ENCODE data around the gene STAG1. TPM values are rescaled to one million over a fixed set of nuclear protein-coding genes. Genes with fewer than 3 reads are reported as not detected.
"Not testable (repeated sequence)": the region's sequence is repeated elsewhere in the genome, so short reads cannot be mapped to it uniquely, and the experiment has no call there.

The STAG1 gene
- total RNA-seq, 1 experiment from 2014 or later = 43.7 TPM

GRCh38 chr3:136714020-136714419, 38.2 kb downstream of the STAG1 start:
- CTCF ChIA-PET = no interaction called here

GRCh38 chr3:136712941-136713340, 39.2 kb downstream of the STAG1 start:
- ChIA-PET CTCF (no interaction called here), POLR2A (no interaction called here)
- H3K9me3 ChIP-seq (ENCODE audit: control insufficient read depth, insufficient read depth, low read depth, low read length) = no peaks in the 10 kb centered on the region
- H3K27me3 ChIP-seq (ENCODE audit: control insufficient read depth, insufficient read depth, low read length) = no peaks in the 10 kb centered on the region
- BruUV-seq (replicated peaks) = no TSS peak
- TF ChIP-seq TCF7L2 (IDR thresholded peaks at IDR 0.05; ENCODE audit: low read depth, low read length) (no peak), SIN3A (IDR thresholded peaks at IDR 0.05; ENCODE audit: borderline replicate concordance, insufficient read depth, low read depth, low read length) (no peak), REST (IDR thresholded peaks at IDR 0.05; ENCODE audit: insufficient read depth in 1 of 2, low read depth in 2 of 2, low read length in 1 of 2) (no peak), POLR2AphosphoS5 (IDR thresholded peaks at IDR 0.05; ENCODE audit: low read depth, low read length) (no peak)
- TF ChIP-seq, protein P1, sequence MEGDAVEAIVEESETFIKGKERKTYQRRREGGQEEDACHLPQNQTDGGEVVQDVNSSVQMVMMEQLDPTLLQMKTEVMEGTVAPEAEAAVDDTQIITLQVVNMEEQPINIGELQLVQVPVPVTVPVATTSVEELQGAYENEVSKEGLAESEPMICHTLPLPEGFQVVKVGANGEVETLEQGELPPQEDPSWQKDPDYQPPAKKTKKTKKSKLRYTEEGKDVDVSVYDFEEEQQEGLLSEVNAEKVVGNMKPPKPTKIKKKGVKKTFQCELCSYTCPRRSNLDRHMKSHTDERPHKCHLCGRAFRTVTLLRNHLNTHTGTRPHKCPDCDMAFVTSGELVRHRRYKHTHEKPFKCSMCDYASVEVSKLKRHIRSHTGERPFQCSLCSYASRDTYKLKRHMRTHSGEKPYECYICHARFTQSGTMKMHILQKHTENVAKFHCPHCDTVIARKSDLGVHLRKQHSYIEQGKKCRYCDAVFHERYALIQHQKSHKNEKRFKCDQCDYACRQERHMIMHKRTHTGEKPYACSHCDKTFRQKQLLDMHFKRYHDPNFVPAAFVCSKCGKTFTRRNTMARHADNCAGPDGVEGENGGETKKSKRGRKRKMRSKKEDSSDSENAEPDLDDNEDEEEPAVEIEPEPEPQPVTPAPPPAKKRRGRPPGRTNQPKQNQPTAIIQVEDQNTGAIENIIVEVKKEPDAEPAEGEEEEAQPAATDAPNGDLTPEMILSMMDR (IDR thresholded peaks at IDR 0.05) = no peak
- no peaks in the 10 kb centered on the region for H3K36me3 ChIP-seq (ENCODE audit: control insufficient read depth, insufficient read depth, low read length)
- H3K4me1 ChIP-seq (ENCODE audit: control insufficient read depth, insufficient read depth, low read length) = peaks cover 4% of the 10 kb centered on the region; the same call in 1 of the 2 replicates
- H3K4me3 ChIP-seq (ENCODE audit: low read depth in 2 of 2, low read length in 2 of 2) = no peak overlapping the region
- no peak overlapping the region for H3K27ac ChIP-seq (ENCODE audit: low read length)
- in situ Hi-C loops (cut with HindIII; ENCODE audit: low pct_unique_long_range_greater_than_20kb, low sequenced_read_pairs) (no loop called here), intact Hi-C loops (cut with micrococcal nuclease; ENCODE audit: unreplicated experiment) (no loop called here)
- no peak for ATAC-seq
- no peak for DNase-seq (ENCODE audit: low read depth, low spot score)

More at GRCh38 chr3:136714020-136714419, 38.2 kb downstream of the STAG1 start:
- no peak for ATAC-seq
- Histone ChIP-seq H3K4me1 (ENCODE audit: control insufficient read depth, insufficient read depth, low read length) (peaks cover 4% of the 10 kb centered on the region; the same call in 1 of the 2 replicates), H3K9me3 (ENCODE audit: control insufficient read depth, insufficient read depth, low read depth, low read length) (no peaks in the 10 kb centered on the region), H3K4me3 (ENCODE audit: low read depth in 2 of 2, low read length in 2 of 2) (no peak overlapping the region), H3K27ac (ENCODE audit: low read length) (no peak overlapping the region), H3K27me3 (ENCODE audit: control insufficient read depth, insufficient read depth, low read length) (no peaks in the 10 kb centered on the region), H3K36me3 (ENCODE audit: control insufficient read depth, insufficient read depth, low read length) (no peaks in the 10 kb centered on the region)
- intact Hi-C loops (cut with micrococcal nuclease; ENCODE audit: unreplicated experiment) (no loop called here), in situ Hi-C loops (cut with HindIII; ENCODE audit: low pct_unique_long_range_greater_than_20kb, low sequenced_read_pairs) (no loop called here)
- TF ChIP-seq, protein P1 (IDR thresholded peaks at IDR 0.05) = no peak
- TF ChIP-seq SIN3A (IDR thresholded peaks at IDR 0.05; ENCODE audit: borderline replicate concordance, insufficient read depth, low read depth, low read length) (no peak), TCF7L2 (IDR thresholded peaks at IDR 0.05; ENCODE audit: low read depth, low read length) (no peak), REST (IDR thresholded peaks at IDR 0.05; ENCODE audit: insufficient read depth in 1 of 2, low read depth in 2 of 2, low read length in 1 of 2) (no peak), POLR2AphosphoS5 (IDR thresholded peaks at IDR 0.05; ENCODE audit: low read depth, low read length) (no peak)
- no TSS peak for BruUV-seq (replicated peaks)
- no peak for DNase-seq (ENCODE audit: low read depth, low spot score)
- POLR2A ChIA-PET = interaction anchor here (0.6 kb wide), 1 partner anchor 357 kb away, joined by 4 read pairs; no protein-coding TSS in a partner anchor

DNA sequence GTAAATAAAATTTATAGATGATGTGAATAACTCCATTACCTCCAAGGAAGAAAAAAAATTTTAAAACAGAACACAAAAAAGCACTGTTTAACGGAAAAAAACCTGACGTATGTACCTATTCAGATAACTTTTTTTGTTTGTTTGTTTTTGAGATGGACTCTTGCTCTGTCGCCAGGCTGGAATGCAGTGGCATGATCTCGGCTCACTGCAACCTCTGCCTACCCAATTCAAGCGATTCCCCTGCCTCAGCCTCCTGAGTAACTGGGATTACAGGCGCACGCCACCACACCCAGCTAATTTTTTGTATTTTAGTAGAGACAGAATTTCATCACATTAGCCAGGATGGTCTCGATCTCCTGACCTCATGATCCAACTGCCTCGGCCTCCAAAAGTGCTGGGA, 40.3 kb downstream of the STAG1 start:
- H3K4me3 ChIP-seq (ENCODE audit: low read depth in 2 of 2, low read length in 2 of 2); H3K4me1 ChIP-seq (ENCODE audit: control insufficient read depth, insufficient read depth, low read length); intact Hi-C loops (cut with micrococcal nuclease; ENCODE audit: unreplicated experiment); in situ Hi-C loops (cut with HindIII; ENCODE audit: low pct_unique_long_range_greater_than_20kb, low sequenced_read_pairs); DNase-seq (ENCODE audit: low read depth, low spot score); H3K27me3 ChIP-seq (ENCODE audit: control insufficient read depth, insufficient read depth, low read length); H3K27ac ChIP-seq (ENCODE audit: low read length); H3K36me3 ChIP-seq (ENCODE audit: control insufficient read depth, insufficient read depth, low read length); H3K9me3 ChIP-seq (ENCODE audit: control insufficient read depth, insufficient read depth, low read depth, low read length); CTCF ChIA-PET; BruUV-seq (replicated peaks): not testable (repeated sequence)
- ATAC-seq = 0 out of 2 replicates have a peak, but pooled peaks have one; percentile 59
- POLR2A ChIA-PET = interaction anchor here (0.6 kb wide), 2 partner anchors 40 to 108 kb away, joined by 3 to 6 read pairs; partner anchors contain the start of gene STAG1

All from Panc1 (cell line).